GM21515 (cell line): ENCODE data around the gene EVL.
A peak's percentile ranks its signal among the peaks of the same experiment; 100 is the strongest.
"Not testable (repeated sequence)": the region's sequence is repeated elsewhere in the genome, so short reads cannot be mapped to it uniquely, and the experiment has no call there.

Experiments used
- ATAC-seq: cut with Tn5 transposase; IDR thresholded peaks from one replicate; pipeline ENCODE4 v1.9.1; 2021; ENCODE audit not compliant: unreplicated experiment

The EVL gene, protein sequence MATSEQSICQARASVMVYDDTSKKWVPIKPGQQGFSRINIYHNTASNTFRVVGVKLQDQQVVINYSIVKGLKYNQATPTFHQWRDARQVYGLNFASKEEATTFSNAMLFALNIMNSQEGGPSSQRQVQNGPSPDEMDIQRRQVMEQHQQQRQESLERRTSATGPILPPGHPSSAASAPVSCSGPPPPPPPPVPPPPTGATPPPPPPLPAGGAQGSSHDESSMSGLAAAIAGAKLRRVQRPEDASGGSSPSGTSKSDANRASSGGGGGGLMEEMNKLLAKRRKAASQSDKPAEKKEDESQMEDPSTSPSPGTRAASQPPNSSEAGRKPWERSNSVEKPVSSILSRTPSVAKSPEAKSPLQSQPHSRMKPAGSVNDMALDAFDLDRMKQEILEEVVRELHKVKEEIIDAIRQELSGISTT

GRCh38 chr14:100065111-100065871 lies at the start of gene EVL:
Gene EVL, plus strand, starts transcription at chr14:100065422. Its CDS starts 79 bp downstream, at chr14:100065501.
- peak; percentile 46 for ATAC-seq

- ATAC-seq, result no peak
These were observed 47.7 kb upstream of the EVL start for GRCh38 chr14:100017553-100017952.

DNA sequence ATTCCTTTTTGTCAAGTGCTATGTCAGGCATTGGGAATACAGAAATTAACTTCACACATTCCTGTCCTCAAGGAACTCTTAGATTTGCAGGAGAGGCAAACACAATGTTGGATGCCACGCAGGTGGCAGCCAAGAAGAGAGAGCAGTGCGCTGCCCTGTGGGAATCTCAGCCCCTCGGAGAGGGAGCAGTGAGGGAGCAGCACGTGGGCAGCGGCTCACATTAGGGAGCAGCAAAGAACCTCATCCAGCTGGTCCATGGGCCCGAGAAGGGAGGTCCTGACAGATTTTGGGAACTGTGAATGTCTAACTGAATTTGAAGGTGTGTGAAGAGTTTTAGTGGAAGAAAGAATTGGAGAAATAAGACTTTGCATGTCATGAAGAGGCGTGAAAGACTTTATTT lies 47.2 kb upstream of the EVL start:
- ATAC-seq, result no peak

- ATAC-seq, result no peak
These were observed 46.7 kb upstream of the EVL start for GRCh38 chr14:100018482-100018881.

DNA sequence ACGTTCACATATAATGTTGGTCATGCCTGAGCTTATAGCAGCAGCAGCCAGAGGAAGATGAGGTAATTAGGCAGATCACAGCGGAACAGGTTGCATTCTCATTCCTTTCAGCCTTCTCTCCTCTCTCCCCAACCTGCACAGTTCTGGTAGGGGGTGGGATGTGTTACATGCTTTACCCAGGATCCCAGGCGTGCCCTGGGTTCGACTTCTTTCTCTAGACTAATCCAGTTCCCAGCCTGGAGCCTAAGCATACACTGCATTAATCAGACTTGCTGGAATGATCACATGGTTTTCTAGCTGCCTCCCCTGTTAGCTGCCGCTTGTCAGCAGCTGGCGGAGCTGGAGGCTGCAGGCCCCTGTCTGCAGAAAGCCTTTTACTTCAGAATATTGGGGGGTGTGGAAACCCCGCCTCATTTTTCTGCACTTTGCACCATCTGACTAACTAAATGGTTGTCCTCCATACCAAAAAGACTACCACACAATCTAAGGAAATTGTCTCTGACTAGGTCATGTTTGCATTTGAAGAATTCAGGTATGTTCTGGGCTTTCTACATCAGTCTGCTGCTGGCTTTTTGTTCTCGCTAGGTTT lies 46.0 kb upstream of the EVL start:
- no peak for ATAC-seq

DNA sequence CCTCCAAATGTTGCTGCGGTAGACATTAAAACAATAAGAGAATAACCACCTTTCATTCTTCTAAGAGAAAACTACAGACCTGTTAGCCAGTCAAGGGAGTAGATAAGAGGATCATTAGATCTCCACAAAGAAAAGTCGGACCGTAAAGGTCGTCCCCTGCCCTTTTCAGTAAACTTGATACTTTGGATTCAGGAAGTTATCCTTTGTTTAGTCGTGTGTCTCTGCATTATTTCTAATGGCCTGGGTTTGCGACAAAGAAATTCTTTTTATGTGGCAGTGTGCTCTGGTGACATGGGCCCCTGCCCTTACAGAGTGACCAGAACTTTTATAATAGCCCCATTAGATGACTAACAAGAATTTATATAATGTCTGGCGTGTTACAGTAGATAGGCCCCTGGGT lies 44.6 kb upstream of the EVL start:
- no peak for ATAC-seq

DNA sequence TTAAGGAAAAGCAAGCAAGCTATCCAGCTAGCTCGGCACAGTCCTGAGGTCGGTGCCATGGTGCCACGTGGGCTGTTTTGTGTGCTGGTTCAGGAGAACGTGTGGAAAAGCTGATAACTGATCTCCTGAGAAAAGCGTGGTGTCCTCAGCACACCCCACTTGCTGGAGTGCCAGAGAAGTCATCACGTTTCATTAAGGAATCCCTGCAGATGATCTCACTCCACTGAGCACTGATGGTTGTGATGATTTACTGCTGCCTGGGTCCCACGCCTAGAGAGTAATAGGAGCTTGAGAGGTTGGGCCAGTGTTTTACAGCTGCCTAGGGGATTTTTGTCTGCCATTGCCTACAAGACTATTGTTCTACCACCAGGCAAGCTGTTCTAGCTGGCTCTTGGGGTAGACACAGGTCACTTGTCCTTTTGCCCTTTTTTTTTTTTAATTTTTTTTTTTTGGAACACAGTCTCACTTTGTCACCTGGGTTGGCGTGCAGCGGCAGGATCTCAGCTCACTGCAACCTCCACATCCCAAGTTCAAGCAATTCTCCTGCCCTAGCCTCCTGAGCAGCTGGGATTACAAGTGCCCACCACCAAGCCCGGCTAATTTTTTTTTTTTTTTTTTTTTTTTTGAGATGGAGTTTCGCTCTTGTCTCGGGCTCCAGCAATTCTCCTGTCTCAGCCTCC lies 42.3 kb upstream of the EVL start:
- ATAC-seq, result no peak

DNA sequence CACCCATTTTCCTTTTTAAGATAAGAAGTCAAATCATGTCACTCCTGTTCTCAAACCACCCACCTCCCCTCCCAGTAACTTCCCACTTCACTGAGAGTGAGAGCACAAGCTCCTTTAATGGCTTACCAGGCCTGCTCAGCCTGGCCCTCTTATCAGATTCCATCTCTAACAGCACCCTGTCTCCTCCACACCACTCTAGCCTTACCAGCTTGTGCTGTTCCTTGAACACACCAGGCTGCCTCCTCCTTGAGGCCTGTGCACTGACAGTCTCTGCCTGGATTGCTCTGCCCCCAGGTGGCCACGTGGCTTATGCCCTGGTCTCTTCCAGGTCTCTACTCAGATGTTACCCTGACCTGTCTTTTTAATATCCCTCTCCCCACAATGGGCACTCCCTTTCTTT lies 40.1 kb upstream of the EVL start:
- no peak for ATAC-seq

DNA sequence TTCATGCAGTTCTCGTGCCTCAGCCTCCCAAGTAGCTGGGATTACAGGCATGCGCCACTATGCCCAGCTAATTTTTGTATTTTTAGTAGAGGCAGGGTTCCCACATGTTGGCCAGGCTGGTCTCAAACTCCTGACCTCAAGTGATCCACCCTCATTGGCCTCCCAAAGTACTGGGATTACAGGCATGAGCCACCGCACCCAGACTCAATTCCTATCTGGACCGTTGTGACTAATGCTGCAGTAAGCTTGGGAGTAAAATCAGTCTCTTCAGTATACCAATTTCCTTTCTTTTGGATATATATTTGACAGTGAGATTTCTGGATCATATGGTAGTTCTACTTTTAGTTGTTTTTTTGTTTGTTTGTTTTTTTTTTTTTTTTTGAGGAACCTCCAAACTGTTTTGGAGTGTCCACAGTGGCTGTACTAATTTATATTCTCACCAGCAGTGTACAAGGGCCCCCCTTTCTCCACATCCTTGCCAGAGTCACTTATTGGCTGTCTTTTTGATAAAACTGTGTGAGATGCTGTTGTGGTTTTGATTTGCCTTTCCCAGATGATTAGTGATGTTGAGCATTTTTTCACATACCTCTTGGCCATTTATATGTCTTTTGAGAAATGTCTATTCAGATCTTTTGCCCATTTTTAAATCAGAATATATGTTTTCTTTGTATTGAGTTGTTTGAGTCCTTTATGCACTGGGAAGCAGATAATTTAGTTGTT lies 37.3 kb upstream of the EVL start:
- ATAC-seq, result no peak

GRCh38 chr14:100028990-100029677 lies 36.1 kb upstream of the EVL start:
- no peak for ATAC-seq

- not testable (repeated sequence) for ATAC-seq
These were observed 35.2 kb upstream of the EVL start for GRCh38 chr14:100030006-100030405.

GRCh38 chr14:100030452-100031153 lies 34.6 kb upstream of the EVL start:
- ATAC-seq, result no peak

DNA sequence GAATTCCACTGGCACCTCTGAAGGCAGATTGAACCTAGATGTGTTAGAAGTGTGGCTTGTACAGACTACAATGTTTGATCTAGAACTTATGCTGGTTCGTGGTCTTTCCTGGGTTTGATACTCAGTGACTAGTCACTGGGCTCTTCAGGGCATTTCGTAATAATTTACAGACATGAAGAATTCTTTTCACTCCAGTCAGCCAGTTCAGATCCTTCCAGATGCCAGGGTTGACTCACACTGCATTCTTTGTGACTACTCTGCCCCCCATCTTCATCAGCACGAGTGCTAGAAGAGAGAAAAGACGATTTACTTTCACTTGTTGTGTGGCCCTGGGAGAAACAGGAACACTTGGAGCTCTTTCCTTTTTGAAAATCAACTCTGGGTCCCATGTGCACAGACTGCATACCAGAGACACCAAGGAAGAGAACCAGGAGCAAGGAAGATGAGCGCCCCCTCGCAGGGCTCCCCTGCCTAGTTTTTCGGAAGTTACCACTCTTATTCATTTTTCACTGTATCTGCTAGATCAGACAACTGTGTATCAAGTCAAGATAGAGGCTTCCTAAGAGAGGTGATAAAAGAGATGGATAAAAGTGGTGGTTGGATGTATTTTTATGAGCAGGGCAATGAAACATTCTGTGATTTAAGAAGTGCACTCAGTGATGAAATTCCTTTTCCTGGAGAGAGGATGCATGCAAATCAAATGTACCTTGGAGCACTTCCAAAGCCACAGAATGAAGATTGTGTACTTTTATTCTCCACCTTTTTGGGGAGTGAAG lies 33.5 kb upstream of the EVL start:
- ATAC-seq, result no peak

DNA sequence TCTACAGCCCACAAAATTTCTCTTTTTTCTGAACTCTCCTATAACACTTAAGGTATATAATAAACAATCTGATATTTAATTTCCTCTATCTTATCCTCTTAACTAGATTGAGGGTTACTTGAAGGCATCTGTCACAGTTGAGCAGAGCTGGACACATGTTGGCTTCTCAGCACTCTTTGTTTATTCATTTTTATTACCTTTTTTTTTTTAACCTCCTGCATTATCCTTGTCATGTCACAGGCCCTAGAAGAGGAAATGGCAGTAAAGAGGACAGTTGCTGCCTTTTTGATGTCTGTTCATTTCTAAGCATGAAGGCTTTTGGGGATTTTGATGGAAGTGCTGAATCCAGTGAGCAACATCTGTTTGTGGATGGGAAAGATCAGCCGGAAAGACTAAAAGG lies 32.5 kb upstream of the EVL start:
- no peak for ATAC-seq

GRCh38 chr14:100033347-100034075 lies 31.7 kb upstream of the EVL start:
- no peak for ATAC-seq

DNA sequence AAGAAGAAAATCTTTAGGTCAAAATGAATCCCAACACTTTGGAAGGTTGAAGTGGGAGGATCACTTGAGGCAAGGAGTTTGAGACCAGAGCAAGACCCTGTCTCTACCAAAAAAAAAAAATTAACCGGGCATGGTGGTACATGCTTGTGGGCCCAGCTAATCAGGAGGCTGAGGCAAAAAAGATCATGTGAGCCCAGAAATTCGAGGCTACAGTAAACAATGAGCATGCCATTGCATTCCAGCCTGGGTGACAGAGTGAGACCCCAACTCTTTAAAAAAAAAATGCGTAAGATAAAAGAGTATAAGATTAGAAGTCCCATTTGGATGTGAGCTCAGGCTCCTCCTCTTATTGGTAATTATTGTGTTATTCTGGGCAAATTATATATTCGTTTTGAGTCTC lies 30.8 kb upstream of the EVL start:
- no peak for ATAC-seq

DNA sequence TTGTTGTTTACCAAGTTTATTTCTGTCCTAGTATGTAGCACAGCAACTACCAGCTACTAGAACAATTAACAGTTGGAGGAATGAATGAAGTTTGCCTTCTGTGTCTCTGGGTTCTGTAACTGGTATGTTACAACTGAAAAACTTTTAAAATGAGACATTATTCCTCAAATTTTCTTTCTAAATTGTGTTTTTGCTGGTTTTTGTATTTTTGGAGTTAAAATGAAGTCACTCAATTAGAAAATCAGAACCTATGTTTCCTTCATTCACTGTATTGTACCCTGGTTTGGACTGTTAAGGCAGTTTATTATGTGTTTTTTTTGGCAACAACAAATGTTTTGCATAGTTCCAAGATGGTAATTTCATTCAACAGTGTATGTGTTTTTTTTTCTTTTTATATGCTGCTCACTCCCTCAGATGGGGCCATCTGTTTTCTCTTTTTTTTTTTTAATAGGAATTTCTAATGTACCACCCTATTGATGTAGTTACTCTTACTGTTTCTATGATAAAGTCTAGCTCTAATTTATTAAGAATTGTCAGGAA lies 30.2 kb upstream of the EVL start:
- no peak for ATAC-seq

DNA sequence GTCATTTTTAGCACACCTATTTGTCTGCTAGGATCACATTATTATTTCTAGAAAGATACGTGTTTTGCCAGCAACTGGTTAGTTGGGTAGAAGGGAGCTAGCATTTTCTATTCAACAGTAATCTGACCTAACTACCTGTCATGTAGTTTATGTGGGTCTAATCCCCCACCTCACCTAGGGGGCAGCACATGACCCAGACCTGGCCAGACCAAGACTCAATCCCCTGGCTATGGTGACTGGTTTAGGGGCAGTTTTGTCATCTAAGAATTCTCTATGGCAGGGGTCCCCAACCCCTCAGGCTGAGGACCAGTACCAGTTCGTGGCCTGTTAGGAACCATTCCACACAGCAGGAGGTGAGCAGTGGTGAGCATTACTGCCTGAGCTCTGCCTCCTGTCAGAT lies 29.5 kb upstream of the EVL start:
- ATAC-seq, result no peak
